HG03066 (cell line): Measurements from ENCODE around the gene KRTDAP.

ENCODE experiments used
- ATAC-seq: cut with Tn5 transposase; IDR thresholded peaks from one replicate; pipeline ENCODE4 v1.9.1; 2021; ENCODE audit warnings: low read depth; ENCODE audit not compliant: unreplicated experiment

Gene KRTDAP

GRCh38 chr19:35513628-35514281, 23.5 kb upstream of the KRTDAP start, which contains the start of gene DMKN:
TSS of gene DMKN (minus strand) at chr19:35513649. CDS start at chr19:35513475, 174 bp downstream.
- ATAC-seq: no peak

GRCh38 chr19:35512831-35513627, 22.8 kb upstream of the KRTDAP start:
- no peak for ATAC-seq

GRCh38 chr19:35511337-35511736, 21.1 kb upstream of the KRTDAP start:
- no peak for ATAC-seq

- ATAC-seq: no peak
Observed at GRCh38 chr19:35510626-35510964, 20.3 kb upstream of the KRTDAP start.

- no peak for ATAC-seq
Observed at GRCh38 chr19:35509861-35510625, 19.8 kb upstream of the KRTDAP start.

- no peak for ATAC-seq
Observed at GRCh38 chr19:35509018-35509652, 18.9 kb upstream of the KRTDAP start.

- no peak for ATAC-seq
Observed at GRCh38 chr19:35508129-35508528, 17.9 kb upstream of the KRTDAP start.

GRCh38 chr19:35507561-35507960, 17.3 kb upstream of the KRTDAP start:
- ATAC-seq: no peak

GRCh38 chr19:35506011-35506410, 15.7 kb upstream of the KRTDAP start:
- ATAC-seq: no peak

GRCh38 chr19:35502751-35503150, 12.5 kb upstream of the KRTDAP start:
- ATAC-seq: no peak

- no peak for ATAC-seq
Observed at GRCh38 chr19:35501684-35502083, 11.4 kb upstream of the KRTDAP start.

- no peak for ATAC-seq
Observed at GRCh38 chr19:35500611-35501010, 10.3 kb upstream of the KRTDAP start.

GRCh38 chr19:35498984-35499527, 8.8 kb upstream of the KRTDAP start:
- ATAC-seq: no peak

GRCh38 chr19:35498220-35498619, 8.0 kb upstream of the KRTDAP start:
- ATAC-seq: no peak

GRCh38 chr19:35497406-35497805, 7.1 kb upstream of the KRTDAP start:
- ATAC-seq: no peak

GRCh38 chr19:35495107-35496064, 5.1 kb upstream of the KRTDAP start:
- no peak for ATAC-seq

- no peak for ATAC-seq
Observed at GRCh38 chr19:35493971-35494370, 3.7 kb upstream of the KRTDAP start.

- ATAC-seq: no peak
Observed at GRCh38 chr19:35491836-35492360, 1.6 kb upstream of the KRTDAP start.

GRCh38 chr19:35488677-35489076, 1.6 kb downstream of the KRTDAP start:
- ATAC-seq: no peak
